ENCODE data around the gene ECT2L.

Gene ECT2L

DNA sequence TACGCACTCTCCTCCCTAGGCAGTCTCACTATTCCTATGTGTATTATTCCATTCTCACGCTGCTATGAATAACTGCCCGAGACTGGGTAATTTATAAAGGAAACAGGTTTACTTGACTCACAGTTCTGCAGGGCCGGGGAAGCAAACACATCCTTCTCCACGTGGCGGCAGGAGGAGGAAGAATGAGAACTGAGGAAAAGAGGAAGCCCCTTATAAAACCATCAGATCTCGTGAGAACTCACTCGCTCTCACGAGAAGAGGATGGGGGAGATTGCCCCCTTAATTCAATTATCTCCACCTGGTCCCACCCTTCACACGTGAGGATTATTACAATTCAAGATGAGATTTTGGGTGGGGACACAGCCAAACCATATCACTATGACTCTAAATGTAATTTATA lies 61.9 kb downstream of the ECT2L start:
- DNase-seq (ENCODE audit: low read depth in 2 of 2) = no peak

DNA sequence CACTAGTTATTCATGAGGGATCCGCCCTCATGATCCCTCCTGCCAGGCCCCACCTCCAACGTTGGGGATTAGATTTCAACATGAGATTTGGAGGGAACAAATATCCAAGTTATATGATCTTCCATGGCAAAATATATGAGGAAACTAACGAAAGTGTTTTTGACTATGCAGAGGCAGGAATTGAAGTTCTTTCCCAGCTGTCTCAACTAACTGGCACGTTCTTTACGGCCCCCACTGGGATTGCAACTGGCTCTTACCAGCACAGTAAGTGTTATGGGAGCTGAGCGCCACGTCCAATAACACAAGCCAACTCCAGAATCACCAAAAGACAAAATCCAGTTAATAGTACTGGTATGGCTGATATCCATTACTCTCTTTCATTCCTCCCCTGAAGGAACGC lies 66.6 kb downstream of the ECT2L start:
- no peak for DNase-seq (ENCODE audit: low read depth in 2 of 2)

DNA sequence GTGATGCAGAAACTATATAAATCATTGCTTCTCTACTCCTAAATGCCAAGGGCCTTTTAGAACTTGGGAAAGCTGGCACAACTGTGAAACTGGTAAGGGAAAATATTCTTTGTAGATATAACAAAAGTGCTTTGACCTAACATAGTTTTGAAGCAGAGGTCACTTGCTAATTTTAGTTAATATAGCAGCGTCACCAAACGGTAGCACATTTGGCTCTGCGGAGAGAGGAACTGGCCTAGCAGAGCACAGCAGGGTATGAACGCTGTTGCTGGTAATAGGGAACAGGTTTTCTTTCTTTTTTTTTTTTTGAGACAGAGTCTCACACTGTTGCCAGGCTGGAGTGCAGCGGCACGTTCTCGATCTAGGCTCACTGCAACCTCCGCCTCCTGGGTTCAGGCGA lies 67.4 kb downstream of the ECT2L start:
- no peak for DNase-seq (ENCODE audit: low read depth in 2 of 2)

DNA sequence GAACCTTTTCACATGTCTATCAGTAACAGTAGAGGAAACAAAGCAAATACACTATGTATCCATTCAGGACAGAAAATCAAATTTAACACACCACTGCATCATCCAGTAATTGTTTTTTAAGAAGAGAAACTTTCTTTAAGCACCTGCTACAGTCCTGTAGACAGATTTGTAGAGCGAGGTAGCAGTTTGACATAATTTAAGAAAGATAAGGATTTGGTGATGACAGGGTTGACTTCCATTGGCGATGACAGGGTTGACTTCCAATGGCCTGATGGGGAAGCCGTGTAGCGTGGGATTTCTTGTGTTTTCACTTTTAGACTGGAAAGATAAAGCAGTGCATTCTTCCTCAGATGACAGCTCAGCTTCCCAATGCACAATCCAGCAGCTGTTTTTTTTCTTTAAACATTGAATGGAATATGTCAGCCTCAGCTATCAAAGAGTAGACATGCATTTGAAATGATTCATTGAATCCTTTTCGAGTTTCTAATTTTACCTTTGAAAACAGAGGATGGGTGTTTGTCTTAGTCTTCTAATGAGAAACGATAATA lies 68.5 kb downstream of the ECT2L start:
- no peak for DNase-seq (ENCODE audit: low read depth in 2 of 2)

DNA sequence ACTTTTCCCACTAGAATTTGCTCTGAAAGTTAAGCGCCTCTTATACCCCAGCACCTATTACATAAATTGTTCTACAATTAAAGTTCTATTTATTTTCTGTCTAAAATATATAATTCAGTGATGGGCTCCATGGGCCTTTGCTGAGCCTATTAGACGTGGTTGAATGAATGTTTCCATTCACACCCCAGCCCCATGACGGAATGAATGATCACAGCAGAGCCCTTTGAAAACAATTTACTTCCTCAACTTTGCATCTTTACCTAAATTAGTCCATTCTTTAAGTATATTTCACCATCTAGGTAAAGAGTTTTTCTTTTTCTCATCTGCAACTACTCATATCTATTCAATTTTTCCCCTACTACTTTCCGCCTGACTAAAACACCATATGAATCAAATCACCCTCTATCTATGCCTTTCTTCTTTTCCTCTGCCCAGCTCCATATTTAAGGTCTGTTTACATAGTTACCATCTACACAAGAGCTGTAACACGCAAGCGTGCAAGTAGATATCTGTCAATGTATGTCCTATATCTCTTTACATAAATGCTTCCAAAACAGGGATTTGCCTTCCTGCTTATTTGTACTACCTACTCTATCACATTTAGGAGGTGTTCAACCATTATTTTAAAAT lies 69.7 kb downstream of the ECT2L start:
- DNase-seq (ENCODE audit: low read depth in 2 of 2) = no peak

DNA sequence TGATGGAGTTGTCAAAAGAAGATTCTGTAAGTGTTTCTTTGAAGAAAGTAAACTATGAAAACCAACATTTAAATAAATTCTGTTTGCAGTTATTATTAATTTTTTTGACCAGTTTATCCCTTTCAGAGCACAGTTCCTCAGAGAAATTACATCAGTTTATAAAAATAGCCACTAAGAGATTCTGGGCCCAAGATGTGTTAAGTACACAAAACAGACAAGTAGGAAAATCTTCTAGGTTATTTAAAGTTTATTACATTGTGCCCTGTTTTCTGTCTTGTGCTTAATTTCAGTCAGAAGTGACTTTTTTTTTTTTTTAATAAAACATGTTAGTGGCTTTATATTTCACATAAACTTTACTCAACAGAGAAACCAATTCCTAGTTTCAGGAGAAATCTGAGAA lies 72.3 kb downstream of the ECT2L start:
- DNase-seq (ENCODE audit: low read depth in 2 of 2) = no peak

DNA sequence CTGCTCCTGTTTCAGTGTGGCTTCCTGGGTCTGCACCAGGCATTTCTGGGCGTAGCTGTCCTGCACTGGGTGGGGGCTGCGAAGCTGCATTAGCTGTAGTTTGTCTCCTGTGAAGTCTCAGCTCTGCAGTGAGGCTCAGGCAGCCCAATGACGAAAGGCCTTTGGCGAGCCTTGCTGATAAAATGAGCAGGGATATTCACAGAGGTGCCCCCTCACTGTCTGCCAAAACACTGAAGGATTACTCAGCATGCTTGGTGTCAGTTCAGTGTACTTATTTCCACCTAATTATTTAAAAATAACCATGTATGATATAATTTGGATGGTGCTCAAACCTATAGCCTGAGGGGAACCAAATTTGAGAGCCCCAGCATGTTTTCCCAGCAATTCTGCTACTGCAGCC lies 73.5 kb downstream of the ECT2L start:
- no peak for DNase-seq (ENCODE audit: low read depth in 2 of 2)

DNA sequence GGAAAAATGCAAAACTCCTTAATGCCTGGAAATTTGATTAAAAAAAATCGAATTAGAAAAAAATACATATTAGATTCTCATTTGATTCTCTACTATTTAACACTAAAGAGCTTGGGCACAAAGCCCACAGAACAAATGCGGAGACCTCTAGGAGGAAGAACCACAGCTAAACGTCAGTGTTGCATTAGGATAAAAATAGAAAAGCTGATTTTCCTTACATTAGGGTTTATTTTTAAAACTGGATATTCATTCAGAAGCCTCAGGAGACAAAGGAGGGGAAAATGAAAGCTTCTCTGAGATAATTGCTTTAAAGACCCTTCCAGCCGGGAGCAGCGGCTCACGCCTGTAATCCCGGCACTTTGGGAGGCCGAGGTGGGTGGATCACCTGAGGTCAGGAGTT lies 77.3 kb downstream of the ECT2L start:
- DNase-seq (ENCODE audit: low read depth in 2 of 2) = no peak

DNA sequence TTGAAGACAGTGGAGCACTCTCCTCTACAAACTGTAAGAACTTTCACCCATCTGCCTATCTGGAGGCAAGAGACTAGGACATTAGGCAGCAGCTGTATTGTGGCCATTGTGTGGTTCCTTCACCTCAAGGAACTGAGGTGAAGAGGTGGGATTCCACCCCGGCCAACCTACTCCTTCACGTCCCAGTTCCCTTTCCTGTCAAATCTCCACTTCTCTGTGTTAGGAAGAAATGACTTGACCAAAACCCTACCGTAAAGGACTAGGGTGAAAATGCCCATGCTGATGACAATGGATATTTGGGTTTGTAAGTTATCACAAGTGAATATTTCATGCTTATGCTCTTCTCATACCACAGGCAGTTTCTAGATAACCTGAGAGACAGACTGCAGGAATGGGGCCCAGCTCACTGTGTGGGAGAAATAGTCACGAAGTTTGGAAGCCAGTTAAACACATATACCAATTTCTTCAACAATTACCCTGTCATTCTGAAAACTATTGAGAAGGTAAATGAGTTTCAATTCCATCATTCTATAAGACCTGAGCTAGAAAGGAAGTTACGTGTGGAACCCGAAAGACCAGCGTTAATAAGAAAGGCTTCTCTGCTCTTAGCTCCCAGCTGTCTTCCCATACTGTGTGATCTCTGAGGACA lies 86.6 kb downstream of the ECT2L start:
- no peak for DNase-seq (ENCODE audit: low read depth in 2 of 2)

DNA sequence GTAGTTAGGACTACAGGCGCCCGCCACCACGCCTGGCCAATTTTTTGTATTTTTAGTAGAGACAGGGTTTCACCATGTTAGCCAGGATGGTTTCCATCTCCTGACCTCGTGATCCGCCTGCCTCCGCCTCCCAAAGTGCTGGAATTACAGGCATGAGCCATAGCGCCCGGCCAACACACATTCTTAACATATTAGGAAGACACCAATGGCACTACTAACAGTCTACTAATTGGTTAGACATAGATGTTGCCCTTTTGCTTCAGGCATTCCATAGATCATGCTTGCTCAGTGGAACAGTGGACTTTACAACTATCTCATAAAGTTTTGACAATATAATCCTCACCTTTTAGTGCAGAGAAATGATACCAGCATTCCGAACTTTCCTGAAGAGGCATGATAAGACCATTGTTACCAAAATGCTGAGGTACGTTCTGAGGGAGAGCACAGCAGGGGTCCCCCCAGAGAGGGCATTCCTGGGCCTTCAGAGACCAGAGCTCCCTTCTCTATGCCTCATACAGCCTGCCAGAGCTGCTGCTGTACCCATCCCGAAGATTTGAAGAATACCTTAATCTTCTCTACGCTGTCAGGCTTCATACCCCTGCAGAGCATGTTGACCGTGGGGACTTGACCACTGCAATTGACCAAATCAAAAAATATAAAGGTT lies 89.4 kb downstream of the ECT2L start:
- DNase-seq (ENCODE audit: low read depth in 2 of 2) = no peak

DNA sequence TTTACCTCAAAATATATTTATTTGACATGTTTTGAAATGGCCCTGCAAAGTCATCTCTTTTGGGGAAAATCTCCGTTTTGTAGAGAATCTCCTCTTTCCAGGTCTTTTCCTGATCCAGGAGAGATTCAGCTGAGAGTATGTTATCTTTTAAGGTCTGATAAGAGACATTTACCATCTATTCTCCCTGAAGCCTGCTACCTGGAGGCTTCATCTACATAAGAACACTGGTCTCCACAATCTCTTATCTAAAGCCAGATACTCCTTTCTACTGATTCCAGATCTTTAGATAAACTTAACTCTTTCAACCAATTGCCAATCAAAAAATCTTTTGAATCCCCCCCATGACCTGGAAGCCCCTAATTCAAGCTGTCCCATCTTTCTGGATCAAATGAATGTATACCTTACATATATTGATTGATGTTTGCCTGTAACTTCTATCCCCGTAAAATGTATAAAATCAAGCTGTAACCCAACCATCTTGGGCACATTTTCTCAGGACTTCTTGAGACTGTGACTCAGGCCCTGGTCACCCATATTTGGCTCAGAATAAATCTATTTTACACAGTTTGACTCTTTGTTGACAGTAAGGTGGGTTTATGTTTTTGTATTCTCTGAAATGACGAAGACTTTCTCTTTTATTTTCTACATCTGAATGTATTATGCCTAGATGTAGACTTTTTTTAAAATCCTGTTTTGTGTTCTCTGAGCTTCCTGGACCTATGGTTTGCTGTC lies 95.5 kb downstream of the ECT2L start:
- no peak for DNase-seq (ENCODE audit: low read depth in 2 of 2)

DNA sequence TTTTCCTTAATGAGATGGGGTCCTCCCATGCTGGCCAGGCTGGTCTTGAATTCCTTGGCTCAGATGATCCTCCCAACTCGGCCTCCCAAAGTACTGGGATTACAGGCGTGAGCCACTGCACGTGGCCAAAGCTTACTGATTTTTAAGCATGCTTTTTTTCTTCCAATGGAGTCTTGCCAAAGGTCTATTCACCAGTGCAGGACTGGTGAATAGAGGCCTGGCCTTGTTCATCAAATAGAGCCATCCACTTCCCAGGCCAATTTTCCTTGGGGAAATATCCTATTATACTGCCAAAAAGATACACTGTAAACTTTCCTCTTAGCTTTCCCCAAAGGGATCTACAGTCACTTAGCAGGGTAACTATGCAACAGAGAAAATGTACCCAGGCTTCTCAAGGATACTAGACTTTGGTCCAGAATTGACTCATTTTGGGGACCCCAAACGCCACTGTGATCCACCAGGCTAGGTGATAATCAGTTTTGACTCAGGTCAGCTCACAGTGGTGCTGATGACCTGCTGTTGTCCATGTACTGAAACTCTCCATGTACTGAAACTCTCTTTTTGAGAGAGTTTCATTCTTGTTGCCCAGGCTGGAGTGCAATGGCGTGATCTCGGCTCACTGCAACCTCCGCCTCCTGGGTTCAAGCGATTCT lies 100.3 kb downstream of the ECT2L start:
- no peak for DNase-seq (ENCODE audit: low read depth in 2 of 2)

DNA sequence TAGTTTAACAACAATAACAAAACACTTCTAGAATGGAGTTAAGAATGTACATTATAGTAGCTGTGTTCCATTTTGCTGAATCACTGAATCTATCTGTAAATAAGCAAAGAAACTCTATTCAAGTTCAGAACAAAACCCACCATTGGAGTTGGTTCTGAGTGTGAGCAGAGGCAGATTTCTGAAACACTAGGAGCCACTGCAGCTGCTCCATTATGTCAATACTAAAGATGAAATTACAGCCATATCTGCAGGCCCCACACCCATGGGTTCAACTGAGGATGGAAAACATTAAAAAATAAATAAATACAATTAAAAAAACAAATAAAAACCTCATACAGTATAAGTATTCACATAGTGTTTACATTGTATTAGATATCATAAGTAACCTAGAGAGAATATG lies 101.1 kb downstream of the ECT2L start:
- DNase-seq (ENCODE audit: low read depth in 2 of 2) = no peak

DNA sequence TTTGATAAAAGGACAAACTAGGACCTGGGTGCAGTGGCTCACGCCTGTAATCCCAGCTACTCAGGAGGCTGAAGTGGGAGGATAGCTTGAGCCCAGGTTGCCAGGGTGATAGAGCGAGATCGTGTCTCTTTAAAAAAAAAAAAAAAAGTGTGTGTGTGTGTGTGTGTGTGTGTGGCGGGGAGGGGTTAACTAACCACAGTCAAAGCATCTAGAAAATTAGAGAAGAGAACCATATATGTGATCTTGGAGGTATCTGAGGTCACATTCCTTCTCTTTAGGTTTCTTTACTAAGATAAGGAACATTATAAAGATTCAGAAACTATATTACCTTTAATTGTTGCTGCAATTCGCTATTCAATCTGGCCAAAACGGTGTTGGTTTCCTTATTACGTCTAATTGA lies 111.3 kb downstream of the ECT2L start:
- DNase-seq (ENCODE audit: low read depth in 2 of 2) = no peak

DNA sequence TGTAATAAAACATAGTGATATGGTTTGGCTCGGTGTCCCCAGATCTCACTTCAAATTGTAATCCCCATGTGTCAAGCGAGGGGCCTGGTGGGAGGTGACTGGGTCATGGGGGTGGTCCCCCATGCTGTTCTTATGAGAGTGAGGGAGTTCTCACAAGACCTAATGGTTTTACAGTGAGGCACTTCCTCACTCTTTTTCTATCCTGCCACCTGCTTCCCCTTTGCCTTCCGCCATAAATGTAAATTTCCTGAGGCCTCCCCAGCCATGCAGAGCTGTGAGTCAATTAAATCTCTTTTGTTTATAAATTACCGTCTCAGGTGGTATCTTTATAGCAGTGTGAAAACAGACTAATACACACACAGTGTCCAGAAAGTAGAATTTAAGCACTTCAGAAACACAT lies 113.6 kb downstream of the ECT2L start:
- DNase-seq (ENCODE audit: low read depth in 2 of 2) = no peak

DNA sequence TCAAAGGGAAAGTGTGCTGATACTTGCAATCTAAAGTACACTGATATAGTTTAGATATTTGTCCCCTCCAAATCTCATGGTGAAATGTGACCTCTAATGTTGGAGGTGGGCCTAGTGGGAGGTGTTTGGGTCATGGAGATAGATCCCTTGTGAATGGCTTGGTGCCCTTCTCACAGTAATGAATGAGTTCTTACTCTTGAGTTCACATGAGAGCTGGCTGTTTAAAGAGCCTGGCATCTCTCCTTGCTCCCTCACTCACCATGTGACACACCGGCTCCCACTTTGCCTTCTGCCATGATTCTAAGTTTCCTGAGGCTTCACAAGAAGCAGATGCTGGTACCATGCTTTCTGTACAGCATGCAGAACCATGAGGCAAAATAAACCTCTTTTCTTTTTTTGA lies 114.1 kb downstream of the ECT2L start:
- DNase-seq (ENCODE audit: low read depth in 2 of 2) = no peak

DNA sequence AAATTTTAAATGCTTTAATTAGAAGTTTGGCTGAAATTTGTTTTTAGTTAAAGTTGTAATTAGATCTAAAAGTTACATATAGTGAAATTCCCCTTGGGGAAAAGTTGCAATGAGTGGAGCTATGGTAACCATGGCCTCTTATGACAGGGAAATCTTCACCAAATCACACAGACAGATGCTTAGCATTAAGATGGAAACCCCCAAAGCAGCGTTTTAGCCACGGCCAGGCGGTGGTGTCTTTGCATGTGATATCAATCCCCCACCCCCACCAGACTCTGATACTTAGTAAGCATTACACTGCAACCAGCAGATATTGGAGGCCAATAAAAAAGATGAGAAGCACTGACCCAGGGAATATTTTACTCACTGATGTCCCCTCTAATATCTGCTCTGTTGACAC lies 116.4 kb downstream of the ECT2L start:
- no peak for DNase-seq (ENCODE audit: low read depth in 2 of 2)

DNA sequence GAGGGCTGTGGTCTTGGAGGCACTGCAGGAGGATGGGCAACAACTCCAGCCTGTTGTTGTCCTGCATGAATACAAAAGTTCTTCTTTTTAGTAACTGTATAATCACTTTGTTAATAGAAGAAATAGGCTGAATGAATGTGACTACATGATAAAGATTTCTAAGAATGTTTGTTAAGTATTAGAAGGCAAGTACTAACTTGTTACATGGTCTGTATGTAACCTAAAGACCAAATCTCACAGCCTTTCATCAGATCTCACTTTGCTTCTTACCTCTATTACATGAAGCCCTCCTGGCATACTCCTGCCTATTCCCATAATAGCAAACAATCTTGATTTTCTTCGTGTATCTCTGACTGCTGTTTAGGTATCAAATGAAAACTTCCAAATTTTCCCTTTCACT lies 118.8 kb downstream of the ECT2L start:
- no peak for DNase-seq (ENCODE audit: low read depth in 2 of 2)

DNA sequence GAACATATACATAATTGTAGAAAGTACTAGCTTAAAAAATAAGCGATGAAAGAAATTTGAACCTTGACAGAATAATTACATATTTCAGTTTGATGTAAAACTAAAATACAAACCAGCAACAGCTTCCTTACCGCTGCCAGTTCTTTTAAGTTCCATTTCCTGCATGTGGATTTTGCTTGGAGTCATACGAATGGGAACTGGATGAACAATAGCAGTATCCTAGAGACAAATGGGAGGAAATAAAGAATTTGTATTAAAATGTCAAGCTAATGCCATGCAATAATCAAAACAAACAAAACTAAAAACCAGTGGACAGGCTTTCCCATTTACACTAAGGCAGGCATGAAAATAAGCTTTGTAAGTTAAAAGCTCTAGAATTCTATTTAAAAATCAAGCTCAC lies 125.0 kb downstream of the ECT2L start:
- DNase-seq (ENCODE audit: low read depth in 2 of 2) = no peak

DNA sequence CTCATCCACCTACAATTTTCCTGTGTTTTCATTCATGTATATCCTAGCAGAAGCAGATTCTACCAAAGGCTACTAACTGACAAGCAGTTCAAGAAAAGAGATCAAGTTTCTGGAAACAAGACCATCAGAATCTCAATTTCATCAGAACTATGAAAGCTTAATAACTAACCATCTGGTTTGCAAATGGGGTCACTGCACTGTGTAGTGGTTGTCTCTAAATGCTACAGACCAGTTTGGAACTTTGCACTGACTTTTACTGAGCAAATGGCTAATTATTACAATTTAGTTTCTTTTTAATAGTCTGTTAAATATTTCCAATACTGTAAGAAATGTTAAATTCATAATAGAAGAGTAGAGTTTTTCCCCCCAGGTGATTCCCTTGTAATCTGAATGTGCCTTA lies 127.7 kb downstream of the ECT2L start:
- DNase-seq (ENCODE audit: low read depth in 2 of 2) = no peak

DNA sequence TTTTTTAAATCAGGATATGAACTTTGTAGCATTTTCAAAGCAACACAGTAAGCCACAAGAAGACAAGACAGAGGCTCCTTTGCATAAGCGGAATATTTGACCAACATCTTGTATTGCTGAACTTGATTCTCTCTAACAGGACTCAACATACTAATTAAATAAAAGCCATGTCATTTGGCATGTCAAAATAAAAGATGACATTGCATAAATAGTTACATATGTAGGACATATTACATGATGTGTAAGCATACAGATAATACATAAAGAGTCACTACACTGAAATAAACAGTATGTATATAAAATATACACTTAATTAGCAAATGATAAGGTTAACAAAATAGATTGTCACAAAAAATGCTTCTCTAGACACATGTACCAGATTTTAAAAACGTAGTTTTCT lies 129.9 kb downstream of the ECT2L start:
- no peak for DNase-seq (ENCODE audit: low read depth in 2 of 2)

DNA sequence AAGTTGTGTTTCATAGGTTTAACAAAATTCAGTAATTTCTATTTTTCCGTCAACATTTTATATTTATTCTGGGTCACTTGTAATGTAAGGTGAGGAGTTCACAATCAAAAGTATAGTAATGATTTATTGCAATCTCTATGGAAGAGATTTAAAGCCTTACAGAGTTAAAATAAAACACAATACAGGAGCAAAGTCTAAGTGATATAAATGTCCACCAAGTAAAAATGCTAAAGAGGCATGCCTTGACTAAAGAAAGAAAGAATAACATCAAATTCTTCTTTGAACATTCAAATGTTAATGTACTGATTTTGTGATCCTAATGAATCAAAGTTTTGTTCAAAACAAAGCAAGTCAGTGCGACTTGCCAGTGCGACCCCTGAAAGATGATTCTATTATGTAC lies 130.7 kb downstream of the ECT2L start:
- no peak for DNase-seq (ENCODE audit: low read depth in 2 of 2)
